NOMO-1 treated with dmso at 0.1 percent for 144 hours (cell line): ENCODE data around the gene TWSG1.
"Not testable (repeated sequence)": the region's sequence is repeated elsewhere in the genome, so short reads cannot be mapped to it uniquely, and the experiment has no call there.

Experiments used
- DNase-seq: peaks from one replicate; lab custom pipeline; 2025; ENCODE audit not compliant: unreplicated experiment; lab: John Stamatoyannopoulos, UW

The TWSG1 gene

GRCh38 chr18:9334973-9335696, 562 bp downstream of the TWSG1 start:
- no peak for DNase-seq

- DNase-seq, result no peak
Observed at GRCh38 chr18:9335697-9336045, 1.1 kb downstream of the TWSG1 start.

- DNase-seq, result no peak
Observed at GRCh38 chr18:9336827-9337226, 2.3 kb downstream of the TWSG1 start.

GRCh38 chr18:9337873-9338272, 3.3 kb downstream of the TWSG1 start:
- DNase-seq, result peak; percentile 53

- DNase-seq, result no peak
Observed at GRCh38 chr18:9340472-9340871, 5.9 kb downstream of the TWSG1 start.

GRCh38 chr18:9343577-9343976, 9.0 kb downstream of the TWSG1 start:
- no peak for DNase-seq

- DNase-seq, result no peak
Observed at GRCh38 chr18:9346775-9347174, 12.2 kb downstream of the TWSG1 start.

- DNase-seq, result no peak
Observed at GRCh38 chr18:9348079-9348671, 13.6 kb downstream of the TWSG1 start.

GRCh38 chr18:9348766-9349165, 14.2 kb downstream of the TWSG1 start:
- DNase-seq, result no peak

- DNase-seq, result peak; percentile 47
Observed at GRCh38 chr18:9353596-9353995, 19.0 kb downstream of the TWSG1 start.

GRCh38 chr18:9354256-9354655, 19.7 kb downstream of the TWSG1 start:
- DNase-seq, result no peak

GRCh38 chr18:9356976-9357375, 22.4 kb downstream of the TWSG1 start:
- DNase-seq, result no peak

- DNase-seq, result no peak
Observed at GRCh38 chr18:9359796-9360195, 25.2 kb downstream of the TWSG1 start.

GRCh38 chr18:9361191-9361590, 26.6 kb downstream of the TWSG1 start:
- no peak for DNase-seq

- no peak for DNase-seq
Observed at GRCh38 chr18:9362869-9363268, 28.3 kb downstream of the TWSG1 start.

- DNase-seq, result no peak
Observed at GRCh38 chr18:9364242-9364641, 29.7 kb downstream of the TWSG1 start.

GRCh38 chr18:9365406-9365805, 30.8 kb downstream of the TWSG1 start:
- DNase-seq, result no peak

GRCh38 chr18:9366126-9366714, 31.6 kb downstream of the TWSG1 start:
- DNase-seq, result no peak

- DNase-seq, result not testable (repeated sequence)
Observed at GRCh38 chr18:9373254-9373653, 38.7 kb downstream of the TWSG1 start.

- DNase-seq, result no peak
Observed at GRCh38 chr18:9379118-9379517, 44.5 kb downstream of the TWSG1 start.

- no peak for DNase-seq
Observed at GRCh38 chr18:9380101-9380500, 45.5 kb downstream of the TWSG1 start.

GRCh38 chr18:9380621-9381395, 46.2 kb downstream of the TWSG1 start:
- DNase-seq, result no peak
